Thyroid gland (tissue), 4 donors: ENCODE data around the gene ST6GALNAC3.

Experiments
- POLR2A ChIP-seq, 2 donors: fragments of 450-650 bp; IDR thresholded peaks; one replicate each; pipeline ENCODE4 v1.6.1; 2017; ENCODE audit warnings: antibody characterized with exemption in 2 of 2, mild to moderate bottlenecking in 2 of 2, moderate library complexity in 1 of 2
- TF ChIP-seq, protein P1 (sequence below), 6 experiments: fragments of 200-600 bp in 3 of 6; fragments of 450-650 bp in 3 of 6; sonication (generic) in 3 of 6; IDR thresholded peaks; one replicate each; pipeline ENCODE4 v1.5.1; 2016 to 2019; ENCODE audit warnings: antibody characterized with exemption in 6 of 6, mild to moderate bottlenecking in 2 of 6, inconsistent platforms in 1 of 6, moderate library complexity in 1 of 6

DNA sequence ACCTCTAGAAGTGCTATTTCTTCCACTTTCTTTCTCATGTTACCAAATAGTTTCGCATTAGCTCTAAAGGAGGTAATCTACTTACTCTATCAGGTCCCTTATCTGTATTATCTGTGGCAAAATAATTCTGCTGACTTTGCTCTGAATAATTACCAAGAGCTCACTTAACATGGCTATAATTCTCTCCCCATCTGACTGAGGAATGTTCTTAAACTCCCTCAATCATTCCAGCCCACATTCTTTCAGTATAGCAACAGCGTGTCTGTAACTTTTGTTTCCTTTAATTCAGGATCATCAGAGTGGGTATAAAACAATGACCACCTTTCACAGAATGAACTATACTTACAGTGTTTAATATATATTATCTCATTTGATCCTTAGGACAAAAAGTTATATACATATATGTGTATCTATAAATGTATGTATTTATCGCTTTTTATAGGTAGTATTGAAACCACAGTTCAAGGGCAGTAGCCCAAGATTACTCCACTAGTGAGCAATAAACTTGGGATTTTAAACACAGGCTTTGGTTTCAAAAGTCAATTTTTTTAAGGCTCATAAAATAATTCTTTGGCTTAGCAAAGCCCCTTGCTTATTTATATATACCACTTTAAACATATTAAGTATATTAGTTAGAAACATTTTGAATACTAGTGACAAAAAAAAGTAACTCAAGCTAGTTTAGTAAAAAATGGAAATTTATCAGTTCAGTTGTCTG lies 36.1 kb upstream of the ST6GALNAC3 start:
- TF ChIP-seq, protein P1, sequence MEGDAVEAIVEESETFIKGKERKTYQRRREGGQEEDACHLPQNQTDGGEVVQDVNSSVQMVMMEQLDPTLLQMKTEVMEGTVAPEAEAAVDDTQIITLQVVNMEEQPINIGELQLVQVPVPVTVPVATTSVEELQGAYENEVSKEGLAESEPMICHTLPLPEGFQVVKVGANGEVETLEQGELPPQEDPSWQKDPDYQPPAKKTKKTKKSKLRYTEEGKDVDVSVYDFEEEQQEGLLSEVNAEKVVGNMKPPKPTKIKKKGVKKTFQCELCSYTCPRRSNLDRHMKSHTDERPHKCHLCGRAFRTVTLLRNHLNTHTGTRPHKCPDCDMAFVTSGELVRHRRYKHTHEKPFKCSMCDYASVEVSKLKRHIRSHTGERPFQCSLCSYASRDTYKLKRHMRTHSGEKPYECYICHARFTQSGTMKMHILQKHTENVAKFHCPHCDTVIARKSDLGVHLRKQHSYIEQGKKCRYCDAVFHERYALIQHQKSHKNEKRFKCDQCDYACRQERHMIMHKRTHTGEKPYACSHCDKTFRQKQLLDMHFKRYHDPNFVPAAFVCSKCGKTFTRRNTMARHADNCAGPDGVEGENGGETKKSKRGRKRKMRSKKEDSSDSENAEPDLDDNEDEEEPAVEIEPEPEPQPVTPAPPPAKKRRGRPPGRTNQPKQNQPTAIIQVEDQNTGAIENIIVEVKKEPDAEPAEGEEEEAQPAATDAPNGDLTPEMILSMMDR (IDR thresholded peaks at IDR 0.05): no peak
- TF ChIP-seq POLR2A (IDR thresholded peaks at IDR 0.05): no peak
